Naive thymus-derived CD4-positive, alpha-beta T cell (primary cell): ENCODE data around the gene LMO2. TPM values are rescaled to one million over a fixed set of nuclear protein-coding genes. Genes with fewer than 3 reads are reported as not detected.

Experiments used
- ATAC-seq: fragments of 150-1000 bp; cut with Tn5 transposase; 2 replicates; pipeline ENCODE4 v1.10.0; 2021; ENCODE audit warnings: mild to moderate bottlenecking, moderate library complexity
- CTCF ChIA-PET: fragments of 350-600 bp; sonication (Branson Sonifier 250); formaldehyde crosslinking; loops from one replicate; lab custom pipeline; 2021; ENCODE audit warnings: antibody characterized with exemption; lab: Charles Lee
- POLR2A ChIA-PET: fragments of 350-600 bp; sonication (Branson Sonifier 250); formaldehyde crosslinking; loops from one replicate; lab custom pipeline; 2021; ENCODE audit warnings: antibody characterized with exemption, inconsistent platforms; lab: Charles Lee
- DNase-seq, 9 donors: peaks; one replicate each; pipeline versions ENCODE4 v3.0.0 to v3.0.0-alpha.2; 2020 to 2022; ENCODE audit warnings: mixed read lengths in 1 of 9
- H3K27ac ChIP-seq: one replicate; pipeline ENCODE4 v1.7.0; 2013; ENCODE audit warnings: mild to moderate bottlenecking, low read depth, low read length, moderate library complexity
- H3K27me3 ChIP-seq, 2 donors: one replicate each; pipeline ENCODE4 v1.7.0; 2013; ENCODE audit warnings: low read length in 2 of 2, mild to moderate bottlenecking in 2 of 2, moderate library complexity in 2 of 2; ENCODE audit not compliant: control insufficient read depth in 2 of 2, insufficient read depth in 2 of 2
- H3K36me3 ChIP-seq, 3 experiments: 1 replicate in 2 of 3; 2 replicates in 1 of 3; pipeline ENCODE4 v1.7.0; 2013; ENCODE audit warnings: low read length in 3 of 3, mild to moderate bottlenecking in 3 of 3, moderate library complexity in 1 of 3; ENCODE audit not compliant: insufficient read depth in 3 of 3, control insufficient read depth in 2 of 3
- H3K4me1 ChIP-seq, 2 donors: one replicate each; pipeline ENCODE4 v1.7.0; 2013; ENCODE audit warnings: low read length in 2 of 2, mild to moderate bottlenecking in 2 of 2, moderate library complexity in 1 of 2; ENCODE audit not compliant: control insufficient read depth in 2 of 2, insufficient read depth in 2 of 2
- H3K4me3 ChIP-seq: 2 replicates; pipeline ENCODE4 v1.7.0; 2013; ENCODE audit warnings: mild to moderate bottlenecking, low read length
- H3K9me3 ChIP-seq, 3 experiments: 1 replicate in 2 of 3; 2 replicates in 1 of 3; pipeline ENCODE4 v1.7.0; 2013; ENCODE audit warnings: low read length in 3 of 3; ENCODE audit not compliant: control insufficient read depth in 2 of 3
- H3K27ac Mint-ChIP-seq, 9 donors: one replicate each; pipeline ENCODE4 v1.8.0; 2020 to 2022; ENCODE audit warnings: mixed read lengths in 9 of 9, mild to moderate bottlenecking in 8 of 9, moderate library complexity in 5 of 9, inconsistent platforms in 2 of 9
- H3K27me3 Mint-ChIP-seq, 5 donors: one replicate each; pipeline ENCODE4 v1.8.0; 2021 to 2022; ENCODE audit warnings: mixed read lengths in 5 of 5, mild to moderate bottlenecking in 1 of 5
- H3K36me3 Mint-ChIP-seq, 5 donors: one replicate each; pipeline ENCODE4 v1.8.0; 2020 to 2022; ENCODE audit warnings: mixed read lengths in 5 of 5, mild to moderate bottlenecking in 3 of 5, inconsistent platforms in 1 of 5
- H3K4me1 Mint-ChIP-seq, 7 donors: one replicate each; pipeline ENCODE4 v1.8.0; 2020 to 2022; ENCODE audit warnings: mixed read lengths in 7 of 7, mild to moderate bottlenecking in 3 of 7, inconsistent platforms in 1 of 7
- H3K4me3 Mint-ChIP-seq, 10 donors: one replicate each; pipeline ENCODE4 v1.8.0; 2020 to 2022; ENCODE audit warnings: mild to moderate bottlenecking in 10 of 10, mixed read lengths in 10 of 10, moderate library complexity in 6 of 10, inconsistent platforms in 2 of 10
- H3K9me3 Mint-ChIP-seq, 11 donors: one replicate each; pipeline ENCODE4 v1.8.0; 2020 to 2022; ENCODE audit warnings: mixed read lengths in 11 of 11, mild to moderate bottlenecking in 4 of 11, inconsistent platforms in 1 of 11, moderate library complexity in 1 of 11
- intact Hi-C, 2 donors: fragments of 100-400 bp; cut with micrococcal nuclease; formaldehyde crosslinking; loops; one replicate each; pipeline ENCODE4 v1.15.1; 2023
- polyA plus RNA-seq, 2 donors: library from polyadenylated mRNA; unstranded; fragments of 300-500 nt; fragmentation: Illumina TruSeq; gene quantifications; one replicate each; pipeline ENCODE4 v1.2.3, GENCODE V29; 2021
- total RNA-seq, 6 experiments: library from RNA in 5 of 6; stranded (reverse) in 5 of 6; gene quantifications; 1 replicate in 5 of 6; 2 replicates in 1 of 6; pipeline ENCODE4 v1.2.3 and lab custom pipeline; 2021 to 2026

LMO2 gene
- total and polyA plus RNA-seq, 7 experiments from 2014 or later, result 0.26 to 40.4 (median 0.95) TPM; not detected in 2

- Histone ChIP-seq H3K27me3 (no peaks in the 10 kb centered on the region), H3K9me3 (no peaks in the 10 kb centered on the region), H3K27ac (no peak overlapping the region), H3K4me3 (peak overlapping the region; percentile 54), H3K4me1 (peaks cover 18 to 20% of the 10 kb centered on the region in 2 donors), H3K36me3 (no peaks in the 10 kb centered on the region)
- peaks cover 24 to 48% (median 34%) of the 10 kb centered on the region in 7 donors for H3K4me1 Mint-ChIP-seq
- ATAC-seq, result peak; percentile 88
- peaks cover 23 to 77% (median 49%) of the 10 kb centered on the region in 5 donors for H3K27me3 Mint-ChIP-seq
- ChIA-PET CTCF (no interaction called here), POLR2A (no interaction called here)
- peak; percentile 20 to 77 (median 73) for DNase-seq
- peak overlapping the region in 8 of 9 donors; percentile 12 to 90 (median 76) for H3K27ac Mint-ChIP-seq
- peaks cover 0 to 4% (median 0%) of the 10 kb centered on the region in 11 donors for H3K9me3 Mint-ChIP-seq
- peak overlapping the region; percentile 35 to 93 (median 86) for H3K4me3 Mint-ChIP-seq
- intact Hi-C loops, result loop anchor here (2.0 to 5.0 kb wide), 3 partner anchors 25 to 758 kb away; no protein-coding TSS in a partner anchor
- H3K36me3 Mint-ChIP-seq, result no peaks in the 10 kb centered on the region
Measured at GRCh38 chr11:33893711-33894397, 2.0 kb upstream of the LMO2 start.

GRCh38 chr11:33892906-33893594 is 1.2 kb upstream of the LMO2 start:
- Histone ChIP-seq H3K27me3 (no peaks in the 10 kb centered on the region), H3K36me3 (no peaks in the 10 kb centered on the region), H3K4me3 (peak overlapping the region; percentile 54), H3K4me1 (peaks cover 18 to 20% of the 10 kb centered on the region in 2 donors), H3K27ac (no peak overlapping the region), H3K9me3 (no peaks in the 10 kb centered on the region)
- POLR2A ChIA-PET, result interaction anchor here (0.6 kb wide), 1 partner anchor 54 kb away, joined by 3 read pairs; no protein-coding TSS in a partner anchor
- intact Hi-C loops, result loop anchor here (2.0 to 5.0 kb wide), 3 partner anchors 24 to 759 kb away; no protein-coding TSS in a partner anchor
- peaks cover 0 to 4% (median 0%) of the 10 kb centered on the region in 11 donors for H3K9me3 Mint-ChIP-seq
- peaks cover 31 to 83% (median 54%) of the 10 kb centered on the region in 5 donors for H3K27me3 Mint-ChIP-seq
- CTCF ChIA-PET, result no interaction called here
- H3K36me3 Mint-ChIP-seq, result no peaks in the 10 kb centered on the region
- ATAC-seq (no peak), DNase-seq (no peak)
- peak overlapping the region in 8 of 9 donors; percentile 12 to 86 (median 76) for H3K27ac Mint-ChIP-seq
- peaks cover 24 to 48% (median 32%) of the 10 kb centered on the region in 7 donors for H3K4me1 Mint-ChIP-seq
- peak overlapping the region; percentile 35 to 93 (median 86) for H3K4me3 Mint-ChIP-seq

GRCh38 chr11:33889821-33890378 is 2.0 kb downstream of the LMO2 start:
- DNase-seq (no peak), ATAC-seq (no peak)
- H3K9me3 ChIP-seq, result no peaks in the 10 kb centered on the region
- H3K27me3 Mint-ChIP-seq, result peaks cover 53 to 76% (median 63%) of the 10 kb centered on the region in 5 donors
- no peaks in the 10 kb centered on the region for H3K36me3 ChIP-seq
- ChIA-PET CTCF (no interaction called here), POLR2A (interaction anchor here (0.7 kb wide), 1 partner anchor 22 kb away, joined by 3 read pairs; no protein-coding TSS in a partner anchor)
- no peak overlapping the region for H3K4me3 ChIP-seq
- no peak overlapping the region for H3K27ac Mint-ChIP-seq
- H3K27ac ChIP-seq, result no peak overlapping the region
- peaks cover 21 to 34% (median 22%) of the 10 kb centered on the region in 7 donors for H3K4me1 Mint-ChIP-seq
- peaks cover 18 to 19% of the 10 kb centered on the region in 2 donors for H3K4me1 ChIP-seq
- H3K27me3 ChIP-seq, result no peaks in the 10 kb centered on the region
- H3K9me3 Mint-ChIP-seq, result peaks cover 0 to 4% (median 0%) of the 10 kb centered on the region in 11 donors
- intact Hi-C loops, result loop anchor here in 1 of 2 donors (5.0 kb wide), 2 partner anchors 77 to 762 kb away; no protein-coding TSS in a partner anchor
- no peaks in the 10 kb centered on the region for H3K36me3 Mint-ChIP-seq
- H3K4me3 Mint-ChIP-seq, result no peak overlapping the region

GRCh38 chr11:33889296-33889695 is 2.6 kb downstream of the LMO2 start:
- Histone ChIP-seq H3K9me3 (no peaks in the 10 kb centered on the region), H3K4me1 (peaks cover 13 to 14% of the 10 kb centered on the region in 2 donors), H3K27me3 (no peaks in the 10 kb centered on the region), H3K4me3 (no peak overlapping the region), H3K27ac (no peak overlapping the region), H3K36me3 (no peaks in the 10 kb centered on the region)
- Mint-ChIP-seq H3K4me3 (no peak overlapping the region), H3K36me3 (no peaks in the 10 kb centered on the region), H3K4me1 (peaks cover 15 to 28% (median 16%) of the 10 kb centered on the region in 7 donors), H3K27ac (no peak overlapping the region), H3K27me3 (peaks cover 58 to 80% (median 64%) of the 10 kb centered on the region in 5 donors), H3K9me3 (peaks cover 0 to 4% (median 0%) of the 10 kb centered on the region in 11 donors)
- CTCF ChIA-PET, result no interaction called here
- intact Hi-C loops, result no loop called here
- ATAC-seq (no peak), DNase-seq (no peak)
- POLR2A ChIA-PET, result no interaction called here

- H3K27ac Mint-ChIP-seq, result no peak overlapping the region
- H3K9me3 ChIP-seq, result no peaks in the 10 kb centered on the region
- ChIA-PET POLR2A (no interaction called here), CTCF (no interaction called here)
- H3K27ac ChIP-seq, result no peak overlapping the region
- H3K4me3 Mint-ChIP-seq, result no peak overlapping the region
- peaks cover 1 to 4% of the 10 kb centered on the region in 2 donors for H3K4me1 ChIP-seq
- H3K4me3 ChIP-seq, result no peak overlapping the region
- H3K36me3 ChIP-seq, result no peaks in the 10 kb centered on the region
- no peaks in the 10 kb centered on the region for H3K36me3 Mint-ChIP-seq
- ATAC-seq, result no peak
- no peaks in the 10 kb centered on the region for H3K27me3 ChIP-seq
- peaks cover 68 to 83% (median 73%) of the 10 kb centered on the region in 5 donors for H3K27me3 Mint-ChIP-seq
- H3K9me3 Mint-ChIP-seq, result peaks cover 0 to 4% (median 0%) of the 10 kb centered on the region in 11 donors
- intact Hi-C loops, result no loop called here
- H3K4me1 Mint-ChIP-seq, result peaks cover 1 to 16% (median 2%) of the 10 kb centered on the region in 7 donors
- DNase-seq, result no peak
Measured at GRCh38 chr11:33887886-33888285, 4.0 kb downstream of the LMO2 start.

- H3K4me1 Mint-ChIP-seq, result peaks cover 0 to 7% (median 0%) of the 10 kb centered on the region in 7 donors
- DNase-seq, result no peak
Measured at GRCh38 chr11:33885338-33886005, 6.4 kb downstream of the LMO2 start.

More at GRCh38 chr11:33885338-33886005, 6.4 kb downstream of the LMO2 start:
- ChIA-PET POLR2A (no interaction called here), CTCF (no interaction called here)
- peaks cover 76 to 82% (median 77%) of the 10 kb centered on the region in 5 donors for H3K27me3 Mint-ChIP-seq
- no peaks in the 10 kb centered on the region for H3K36me3 ChIP-seq
- no peak overlapping the region for H3K27ac ChIP-seq
- H3K4me3 ChIP-seq, result no peak overlapping the region
- H3K9me3 ChIP-seq, result no peaks in the 10 kb centered on the region
- no peaks in the 10 kb centered on the region for H3K4me1 ChIP-seq
- intact Hi-C loops, result no loop called here
- peak; percentile 54 for ATAC-seq
- H3K27me3 ChIP-seq, result no peaks in the 10 kb centered on the region
- H3K27ac Mint-ChIP-seq, result no peak overlapping the region
- peaks cover 0 to 4% (median 0%) of the 10 kb centered on the region in 11 donors for H3K9me3 Mint-ChIP-seq
- no peak overlapping the region for H3K4me3 Mint-ChIP-seq
- H3K36me3 Mint-ChIP-seq, result no peaks in the 10 kb centered on the region
